GM23338 (cell line): ENCODE measurements around the gene CHMP3.

Experiments
- EZH2phosphoT487 ChIP-seq: fragments of 200-600 bp; sonication (generic); IDR thresholded peaks from one replicate; pipeline ENCODE4 v1.8.1; 2018; ENCODE audit warnings: antibody characterized with exemption; ENCODE audit not compliant: unreplicated experiment
- TF ChIP-seq, protein P1 (sequence below), 2 experiments: fragments of 200-600 bp in 1 of 2; sonication (generic) in 1 of 2; conservative IDR thresholded peaks; 2 replicates each; pipeline versions ENCODE4 v1.5.1 to v1.6.1; 2016 to 2017; ENCODE audit warnings: antibody characterized with exemption in 2 of 2, low read depth in 2 of 2, mild to moderate bottlenecking in 2 of 2, moderate library complexity in 1 of 2

- TF ChIP-seq, protein P1, sequence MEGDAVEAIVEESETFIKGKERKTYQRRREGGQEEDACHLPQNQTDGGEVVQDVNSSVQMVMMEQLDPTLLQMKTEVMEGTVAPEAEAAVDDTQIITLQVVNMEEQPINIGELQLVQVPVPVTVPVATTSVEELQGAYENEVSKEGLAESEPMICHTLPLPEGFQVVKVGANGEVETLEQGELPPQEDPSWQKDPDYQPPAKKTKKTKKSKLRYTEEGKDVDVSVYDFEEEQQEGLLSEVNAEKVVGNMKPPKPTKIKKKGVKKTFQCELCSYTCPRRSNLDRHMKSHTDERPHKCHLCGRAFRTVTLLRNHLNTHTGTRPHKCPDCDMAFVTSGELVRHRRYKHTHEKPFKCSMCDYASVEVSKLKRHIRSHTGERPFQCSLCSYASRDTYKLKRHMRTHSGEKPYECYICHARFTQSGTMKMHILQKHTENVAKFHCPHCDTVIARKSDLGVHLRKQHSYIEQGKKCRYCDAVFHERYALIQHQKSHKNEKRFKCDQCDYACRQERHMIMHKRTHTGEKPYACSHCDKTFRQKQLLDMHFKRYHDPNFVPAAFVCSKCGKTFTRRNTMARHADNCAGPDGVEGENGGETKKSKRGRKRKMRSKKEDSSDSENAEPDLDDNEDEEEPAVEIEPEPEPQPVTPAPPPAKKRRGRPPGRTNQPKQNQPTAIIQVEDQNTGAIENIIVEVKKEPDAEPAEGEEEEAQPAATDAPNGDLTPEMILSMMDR (conservative IDR thresholded peaks at IDR 0.05; ENCODE audit: low read depth in 2 of 2): no peak
- TF ChIP-seq EZH2phosphoT487: no peak
Measured at GRCh38 chr2:86525421-86526340, 37.6 kb downstream of the CHMP3 start.
